ENCODE measurements around the gene GSTM1.
"Not testable (repeated sequence)": the region's sequence is repeated elsewhere in the genome, so short reads cannot be mapped to it uniquely, and the experiment has no call there.

DNA sequence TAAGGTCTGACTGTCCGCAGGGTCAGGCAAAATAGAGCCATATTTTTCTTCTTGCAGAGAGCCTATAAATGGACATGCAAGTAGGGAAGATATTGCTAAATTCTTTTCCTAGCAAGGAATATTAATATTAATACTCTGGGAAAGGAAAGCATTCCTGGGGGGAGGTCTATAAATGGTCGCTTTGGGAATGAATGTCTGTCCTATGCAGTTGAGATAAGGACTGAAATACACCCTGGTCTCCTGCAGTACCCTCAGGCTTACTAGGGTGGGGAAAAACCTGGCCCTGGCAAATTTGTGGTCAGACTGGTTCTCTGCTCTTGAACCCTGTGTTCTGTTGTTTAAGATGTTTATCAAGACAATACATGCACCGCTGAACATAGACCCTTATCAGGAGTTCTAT is 15.3 kb downstream of the GSTM1 start:
- TF ChIP-seq, protein P1, sequence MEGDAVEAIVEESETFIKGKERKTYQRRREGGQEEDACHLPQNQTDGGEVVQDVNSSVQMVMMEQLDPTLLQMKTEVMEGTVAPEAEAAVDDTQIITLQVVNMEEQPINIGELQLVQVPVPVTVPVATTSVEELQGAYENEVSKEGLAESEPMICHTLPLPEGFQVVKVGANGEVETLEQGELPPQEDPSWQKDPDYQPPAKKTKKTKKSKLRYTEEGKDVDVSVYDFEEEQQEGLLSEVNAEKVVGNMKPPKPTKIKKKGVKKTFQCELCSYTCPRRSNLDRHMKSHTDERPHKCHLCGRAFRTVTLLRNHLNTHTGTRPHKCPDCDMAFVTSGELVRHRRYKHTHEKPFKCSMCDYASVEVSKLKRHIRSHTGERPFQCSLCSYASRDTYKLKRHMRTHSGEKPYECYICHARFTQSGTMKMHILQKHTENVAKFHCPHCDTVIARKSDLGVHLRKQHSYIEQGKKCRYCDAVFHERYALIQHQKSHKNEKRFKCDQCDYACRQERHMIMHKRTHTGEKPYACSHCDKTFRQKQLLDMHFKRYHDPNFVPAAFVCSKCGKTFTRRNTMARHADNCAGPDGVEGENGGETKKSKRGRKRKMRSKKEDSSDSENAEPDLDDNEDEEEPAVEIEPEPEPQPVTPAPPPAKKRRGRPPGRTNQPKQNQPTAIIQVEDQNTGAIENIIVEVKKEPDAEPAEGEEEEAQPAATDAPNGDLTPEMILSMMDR (IDR thresholded peaks at IDR 0.05 in 2 of 3, conservative IDR thresholded peaks at IDR 0.05 in 1 of 3; ENCODE audit: control insufficient read depth in 2 of 3, extremely low read depth in 1 of 3, insufficient read depth in 1 of 3, low read depth in 3 of 3, low read length in 3 of 3), result not testable (repeated sequence)
- TF ChIP-seq EP300 (IDR thresholded peaks at IDR 0.05; ENCODE audit: borderline replicate concordance in 1 of 2, control insufficient read depth in 1 of 2, low read depth in 2 of 2, low read length in 2 of 2); POLR2AphosphoS5 (IDR thresholded peaks at IDR 0.05; ENCODE audit: low read length); ZNF207 (IDR thresholded peaks at IDR 0.05; ENCODE audit: borderline replicate concordance); ZNF274 (IDR thresholded peaks at IDR 0.05; ENCODE audit: insufficient read depth, insufficient read length); REST (IDR thresholded peaks at IDR 0.05; ENCODE audit: low read depth, low read length); CBX5 (IDR thresholded peaks at IDR 0.05; ENCODE audit: low read depth); EZH2 (IDR thresholded peaks at IDR 0.05; ENCODE audit: borderline replicate concordance, control insufficient read depth, low read depth, low read length); CBX3 (IDR thresholded peaks at IDR 0.05; ENCODE audit: borderline replicate concordance, low read depth); EGR1 (IDR thresholded peaks at IDR 0.05; ENCODE audit: borderline replicate concordance in 1 of 2, low read depth in 2 of 2, low read length in 2 of 2): not testable (repeated sequence)
- TF ChIP-seq, protein P2, sequence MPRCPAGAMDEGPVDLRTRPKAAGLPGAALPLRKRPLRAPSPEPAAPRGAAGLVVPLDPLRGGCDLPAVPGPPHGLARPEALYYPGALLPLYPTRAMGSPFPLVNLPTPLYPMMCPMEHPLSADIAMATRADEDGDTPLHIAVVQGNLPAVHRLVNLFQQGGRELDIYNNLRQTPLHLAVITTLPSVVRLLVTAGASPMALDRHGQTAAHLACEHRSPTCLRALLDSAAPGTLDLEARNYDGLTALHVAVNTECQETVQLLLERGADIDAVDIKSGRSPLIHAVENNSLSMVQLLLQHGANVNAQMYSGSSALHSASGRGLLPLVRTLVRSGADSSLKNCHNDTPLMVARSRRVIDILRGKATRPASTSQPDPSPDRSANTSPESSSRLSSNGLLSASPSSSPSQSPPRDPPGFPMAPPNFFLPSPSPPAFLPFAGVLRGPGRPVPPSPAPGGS (IDR thresholded peaks at IDR 0.05; ENCODE audit: borderline replicate concordance, insufficient read depth, low read depth, low read length, poor library complexity, severe bottlenecking), result not testable (repeated sequence)

Data from GM12878 (cell line).